KMS-11 (cell line): ENCODE data around the gene PPP2R3B.

Experiments
- H2AFZ ChIP-seq: fragments of 200-600 bp; sonication (generic); 2 replicates; pipeline ENCODE4 v1.6.1; 2016; ENCODE audit warnings: antibody characterized with exemption, mixed run types, low read depth
- H3K27ac ChIP-seq: fragments of 200-600 bp; sonication (generic); 2 replicates; pipeline ENCODE4 v1.6.1; 2016; ENCODE audit warnings: mild to moderate bottlenecking, mixed run types
- H3K27me3 ChIP-seq: fragments of 200-600 bp; sonication (generic); 2 replicates; pipeline ENCODE4 v1.6.1; 2017; ENCODE audit warnings: mild to moderate bottlenecking, low read depth, mixed run types, moderate library complexity; ENCODE audit not compliant: insufficient read depth
- H3K36me3 ChIP-seq: fragments of 200-600 bp; sonication (generic); 2 replicates; pipeline ENCODE4 v1.6.1; 2017; ENCODE audit warnings: mild to moderate bottlenecking, mixed run types; ENCODE audit not compliant: insufficient read depth
- H3K4me1 ChIP-seq: fragments of 200-600 bp; sonication (generic); 2 replicates; pipeline ENCODE4 v1.6.1; 2016; ENCODE audit warnings: mild to moderate bottlenecking, low read depth, mixed run types; ENCODE audit not compliant: poor library complexity, severe bottlenecking
- H3K4me2 ChIP-seq: fragments of 200-600 bp; sonication (generic); 2 replicates; pipeline ENCODE4 v1.7.0; 2016; ENCODE audit warnings: mild to moderate bottlenecking, mixed run types
- H3K4me3 ChIP-seq: fragments of 200-600 bp; sonication (generic); IDR thresholded peaks from 2 replicates; pipeline ENCODE4 v1.6.1; 2017; ENCODE audit warnings: low read depth, low read length, mixed read lengths; ENCODE audit not compliant: insufficient read depth
- H3K79me2 ChIP-seq: fragments of 200-600 bp; sonication (generic); 2 replicates; pipeline ENCODE4 v1.6.1; 2016; ENCODE audit warnings: low read depth, mixed run types; ENCODE audit not compliant: insufficient read depth
- H3K9ac ChIP-seq: fragments of 200-600 bp; sonication (generic); 2 replicates; pipeline ENCODE4 v1.6.1; 2016; ENCODE audit warnings: mild to moderate bottlenecking, mixed run types
- H4K20me1 ChIP-seq: fragments of 200-600 bp; sonication (generic); 2 replicates; pipeline ENCODE4 v1.6.1; 2016; ENCODE audit warnings: mild to moderate bottlenecking, mixed run types; ENCODE audit not compliant: insufficient read depth
- TF ChIP-seq, protein P1 (sequence below): fragments of 200-600 bp; sonication (generic); conservative IDR thresholded peaks from 2 replicates; pipeline ENCODE4 v1.6.1; 2017; ENCODE audit warnings: low read depth, mild to moderate bottlenecking, antibody characterized with exemption, low read length, moderate library complexity, mixed read lengths

PPP2R3B gene

DNA sequence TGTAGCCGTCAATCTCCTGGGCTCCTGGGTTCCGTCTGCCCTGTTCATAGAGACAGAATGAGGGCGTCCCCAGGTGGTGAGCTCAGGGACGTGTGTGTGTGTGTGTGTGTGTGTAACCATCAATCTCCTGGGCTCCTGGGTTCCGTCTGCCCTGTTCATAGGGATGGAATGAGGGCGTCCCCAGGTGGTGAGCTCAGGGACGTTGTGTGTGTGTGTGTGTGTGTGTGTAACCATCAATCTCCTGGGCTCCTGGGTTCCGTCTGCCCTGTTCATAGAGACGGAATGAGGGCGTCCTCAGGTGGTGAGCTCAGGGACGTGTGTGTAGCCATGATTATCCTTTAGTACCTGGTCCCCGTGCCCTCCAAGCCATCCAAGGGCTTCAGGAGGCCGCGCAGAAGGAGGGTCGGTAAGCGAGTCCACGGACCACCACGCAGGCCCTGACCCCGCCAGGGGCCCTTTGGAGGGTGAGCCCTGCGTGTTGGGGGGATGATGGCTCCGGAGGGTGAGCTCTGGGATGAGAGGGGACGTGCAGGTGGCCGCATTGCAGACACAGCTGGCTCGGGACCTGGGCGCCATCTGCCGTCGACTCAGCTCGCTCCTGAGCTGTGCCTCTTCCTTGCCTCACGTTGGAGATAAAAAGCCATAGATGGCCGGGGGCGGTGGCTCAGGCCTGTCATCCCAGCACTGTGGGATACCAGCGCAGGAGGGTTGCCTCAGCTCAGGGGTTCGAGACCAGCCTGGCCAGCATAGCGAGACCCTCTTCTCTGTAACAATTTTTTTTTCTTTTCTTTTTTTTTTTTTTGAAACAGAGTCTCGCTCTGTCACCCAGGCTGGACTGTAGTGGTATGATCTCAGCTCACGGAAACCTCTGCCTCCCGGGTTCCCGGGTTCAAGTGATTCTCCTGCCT, 62.7 kb downstream of the PPP2R3B start:
- H3K79me2 ChIP-seq: no peaks in the 10 kb centered on the region
- no peak overlapping the region for H3K27ac ChIP-seq
- H3K9ac ChIP-seq: no peak overlapping the region
- no peaks in the 10 kb centered on the region for H3K36me3 ChIP-seq
- no peaks in the 10 kb centered on the region for H3K27me3 ChIP-seq
- no peaks in the 10 kb centered on the region for H3K4me1 ChIP-seq
- H3K4me2 ChIP-seq: no peak overlapping the region
- TF ChIP-seq, protein P1, sequence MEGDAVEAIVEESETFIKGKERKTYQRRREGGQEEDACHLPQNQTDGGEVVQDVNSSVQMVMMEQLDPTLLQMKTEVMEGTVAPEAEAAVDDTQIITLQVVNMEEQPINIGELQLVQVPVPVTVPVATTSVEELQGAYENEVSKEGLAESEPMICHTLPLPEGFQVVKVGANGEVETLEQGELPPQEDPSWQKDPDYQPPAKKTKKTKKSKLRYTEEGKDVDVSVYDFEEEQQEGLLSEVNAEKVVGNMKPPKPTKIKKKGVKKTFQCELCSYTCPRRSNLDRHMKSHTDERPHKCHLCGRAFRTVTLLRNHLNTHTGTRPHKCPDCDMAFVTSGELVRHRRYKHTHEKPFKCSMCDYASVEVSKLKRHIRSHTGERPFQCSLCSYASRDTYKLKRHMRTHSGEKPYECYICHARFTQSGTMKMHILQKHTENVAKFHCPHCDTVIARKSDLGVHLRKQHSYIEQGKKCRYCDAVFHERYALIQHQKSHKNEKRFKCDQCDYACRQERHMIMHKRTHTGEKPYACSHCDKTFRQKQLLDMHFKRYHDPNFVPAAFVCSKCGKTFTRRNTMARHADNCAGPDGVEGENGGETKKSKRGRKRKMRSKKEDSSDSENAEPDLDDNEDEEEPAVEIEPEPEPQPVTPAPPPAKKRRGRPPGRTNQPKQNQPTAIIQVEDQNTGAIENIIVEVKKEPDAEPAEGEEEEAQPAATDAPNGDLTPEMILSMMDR: 0 out of 2 replicates have a peak, but pooled peaks have one; percentile 23
- H2AFZ ChIP-seq: no peak overlapping the region
- H3K4me3 ChIP-seq: no peak overlapping the region
- H4K20me1 ChIP-seq: no peaks in the 10 kb centered on the region

DNA sequence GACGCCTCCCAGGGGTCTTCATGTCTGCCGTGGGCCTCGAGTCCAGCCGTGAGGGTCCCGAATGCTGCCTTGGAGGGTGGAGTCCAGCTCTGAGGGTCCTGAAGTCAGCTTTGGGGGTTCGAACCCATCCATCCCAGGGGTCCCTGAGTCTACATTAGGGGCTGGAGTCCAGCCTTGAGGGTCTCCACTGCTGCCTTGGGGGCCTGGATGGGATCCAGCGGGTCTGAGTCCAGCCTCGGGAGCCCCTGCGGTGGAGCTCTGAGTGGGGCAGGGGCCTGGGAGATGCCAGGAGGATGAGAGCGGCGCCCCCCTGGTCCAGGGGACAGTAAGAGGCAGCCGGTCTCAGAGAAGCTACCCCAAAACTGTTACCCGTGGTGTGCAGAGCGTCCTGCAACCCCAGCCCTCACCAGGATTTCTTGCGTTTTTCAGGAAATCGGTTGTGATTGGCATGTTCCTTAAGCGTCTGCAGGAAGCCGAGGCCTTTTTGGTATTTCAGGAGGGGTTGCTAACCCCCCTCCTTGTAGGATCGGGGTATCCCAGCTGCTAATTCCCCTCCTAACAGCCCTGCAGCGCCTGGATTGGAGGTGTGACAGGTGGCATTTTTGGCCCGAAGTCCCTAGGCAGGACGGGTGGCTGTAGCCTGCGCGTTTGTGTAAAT, 66.5 kb downstream of the PPP2R3B start:
- no peaks in the 10 kb centered on the region for H3K27me3 ChIP-seq
- no peak overlapping the region for H3K27ac ChIP-seq
- H3K9ac ChIP-seq: peak overlapping the region; percentile 81; the same call in 1 of the 2 replicates
- H3K4me3 ChIP-seq: no peak overlapping the region
- H3K79me2 ChIP-seq: no peaks in the 10 kb centered on the region
- H4K20me1 ChIP-seq: no peaks in the 10 kb centered on the region
- TF ChIP-seq, protein P1: no peak
- no peaks in the 10 kb centered on the region for H3K36me3 ChIP-seq
- H3K4me1 ChIP-seq: no peaks in the 10 kb centered on the region
- H2AFZ ChIP-seq: no peak overlapping the region
- peak overlapping the region; percentile 48; the same call in 1 of the 2 replicates for H3K4me2 ChIP-seq

DNA sequence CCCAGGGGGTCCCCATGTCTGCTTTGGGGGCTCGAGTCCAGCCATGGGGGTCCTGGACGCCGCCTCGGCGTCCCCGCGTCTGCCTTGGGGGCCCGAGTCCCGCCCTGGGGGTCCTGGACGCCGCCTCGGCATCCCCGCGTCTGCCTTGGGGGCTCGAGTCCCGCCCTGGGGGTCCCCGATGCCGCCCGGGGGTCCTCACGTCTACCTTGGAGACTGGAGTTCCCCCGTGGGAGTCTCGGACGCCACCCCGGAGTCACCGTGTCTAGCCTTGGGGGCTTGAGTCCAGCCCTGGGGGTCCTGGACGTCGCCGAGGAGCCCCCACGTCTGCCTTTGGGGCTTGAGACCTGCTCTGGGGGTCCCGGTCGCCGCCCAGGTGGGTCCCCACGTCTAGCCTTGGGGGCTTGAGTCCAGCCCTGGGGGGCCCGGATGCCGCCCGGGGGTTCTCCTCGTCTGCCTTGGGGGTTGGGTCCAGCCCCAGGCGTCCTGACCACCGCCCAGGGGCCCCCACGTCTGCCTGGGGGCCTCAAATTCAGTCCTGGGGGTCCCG, 67.1 kb downstream of the PPP2R3B start:
- Histone ChIP-seq H4K20me1 (no peaks in the 10 kb centered on the region), H3K4me2 (peak overlapping the region; percentile 48), H3K4me1 (no peaks in the 10 kb centered on the region), H3K4me3 (no peak overlapping the region), H3K9ac (peak overlapping the region; percentile 81), H3K27ac (peak overlapping the region; percentile 26; the same call in 1 of the 2 replicates), H3K36me3 (no peaks in the 10 kb centered on the region), H3K27me3 (no peaks in the 10 kb centered on the region), H3K79me2 (no peaks in the 10 kb centered on the region), H2AFZ (no peak overlapping the region; the same call in 1 of the 2 replicates)
- TF ChIP-seq, protein P1: no peak

DNA sequence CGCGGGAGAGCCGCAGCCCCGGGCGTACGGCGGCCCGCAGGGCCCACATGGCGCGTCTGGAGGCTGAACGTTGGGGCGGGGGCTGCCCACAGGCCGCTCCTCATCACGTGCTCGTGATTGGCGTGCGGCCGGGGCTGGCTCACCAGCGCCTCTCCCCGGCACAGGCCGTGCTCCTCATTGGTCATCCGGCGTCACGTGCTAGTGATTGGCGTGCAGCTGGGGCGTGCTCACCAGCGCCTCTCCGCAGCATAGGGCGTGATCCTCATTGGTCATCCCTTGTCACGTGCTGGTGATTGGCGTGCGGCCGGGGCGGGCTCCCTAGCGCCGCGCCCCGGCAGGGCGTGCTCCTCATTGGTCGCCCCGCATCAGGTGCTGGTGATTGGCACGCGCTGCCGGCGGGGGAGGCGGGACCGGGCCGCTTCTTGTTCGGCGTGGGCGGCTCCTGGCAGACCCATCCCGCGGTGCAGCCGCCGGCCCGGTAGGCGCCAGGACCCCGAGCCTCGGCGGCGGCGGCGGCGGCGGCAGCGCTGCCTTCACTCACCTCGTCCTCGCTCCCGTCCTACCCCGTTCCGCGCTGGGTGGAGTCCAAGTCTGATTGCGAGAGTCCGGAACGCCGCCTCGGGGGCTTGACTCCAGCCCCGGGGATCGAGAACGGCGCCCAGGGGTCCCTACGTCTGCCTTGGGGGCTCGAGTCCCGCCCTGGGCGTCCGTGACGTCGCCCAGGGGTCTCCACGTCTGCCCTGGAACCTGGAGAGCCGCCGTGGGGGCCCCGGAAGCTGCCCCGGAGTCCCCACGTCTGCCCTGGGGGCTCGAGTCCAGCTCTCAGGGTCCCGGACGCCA, 67.7 kb downstream of the PPP2R3B start, which contains the start of gene GTPBP6:
Gene GTPBP6, minus strand, starts transcription at position 58 of the 840 bp plus-strand sequence. Its CDS starts 9 bp downstream, at position 49.
- H3K27ac ChIP-seq: peak within 1 kb of the TSS; percentile 83
- no peaks in the 10 kb centered on the region for H3K79me2 ChIP-seq
- peak within 1 kb of the TSS; percentile 30; the same call in 1 of the 2 replicates for H2AFZ ChIP-seq
- no peaks in the 10 kb centered on the region for H4K20me1 ChIP-seq
- peak within 1 kb of the TSS; percentile 48 for H3K4me2 ChIP-seq
- no peaks in the 10 kb centered on the region for H3K4me1 ChIP-seq
- TF ChIP-seq, protein P1: no peak
- H3K36me3 ChIP-seq: no peaks in the 10 kb centered on the region
- no peak within 1 kb of the TSS for H3K4me3 ChIP-seq
- H3K27me3 ChIP-seq: no peaks in the 10 kb centered on the region
- H3K9ac ChIP-seq: peak within 1 kb of the TSS; percentile 86
